Breast epithelium (tissue), 3 donors: Measurements from ENCODE around the gene TAMALIN.

ENCODE experiments used
- POLR2AphosphoS5 ChIP-seq, 3 donors: sonication (generic); formaldehyde crosslinking; IDR thresholded peaks; one replicate each; pipeline ENCODE4 v1.6.1; 2017; ENCODE audit warnings: antibody characterized with exemption in 3 of 3
- TF ChIP-seq, protein P1 (sequence below), 3 donors: fragments of 450-650 bp; IDR thresholded peaks; one replicate each; pipeline ENCODE4 v1.5.1; 2016 to 2017; ENCODE audit warnings: antibody characterized with exemption in 3 of 3, mild to moderate bottlenecking in 3 of 3, moderate library complexity in 3 of 3

DNA sequence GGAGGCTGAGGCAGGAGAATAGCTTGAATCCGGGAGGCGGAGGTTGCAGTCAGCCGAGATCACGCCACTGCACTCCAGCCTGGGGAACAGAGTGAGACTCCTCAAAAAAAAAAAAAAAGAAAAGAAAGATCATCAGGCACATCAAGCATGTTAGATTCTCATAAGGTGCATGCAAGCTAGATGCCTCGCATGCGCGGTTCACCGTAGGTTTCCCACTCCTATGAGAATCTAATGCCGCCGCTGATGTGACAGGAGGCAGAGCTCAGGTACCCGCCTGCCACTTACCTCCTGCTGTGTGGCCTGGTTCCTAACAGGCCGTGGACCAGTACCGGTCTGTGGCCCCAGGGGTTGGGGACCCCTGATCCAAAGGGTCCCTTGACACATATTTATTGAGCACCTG is 48.2 kb upstream of the TAMALIN start:
- TF ChIP-seq, protein P1, sequence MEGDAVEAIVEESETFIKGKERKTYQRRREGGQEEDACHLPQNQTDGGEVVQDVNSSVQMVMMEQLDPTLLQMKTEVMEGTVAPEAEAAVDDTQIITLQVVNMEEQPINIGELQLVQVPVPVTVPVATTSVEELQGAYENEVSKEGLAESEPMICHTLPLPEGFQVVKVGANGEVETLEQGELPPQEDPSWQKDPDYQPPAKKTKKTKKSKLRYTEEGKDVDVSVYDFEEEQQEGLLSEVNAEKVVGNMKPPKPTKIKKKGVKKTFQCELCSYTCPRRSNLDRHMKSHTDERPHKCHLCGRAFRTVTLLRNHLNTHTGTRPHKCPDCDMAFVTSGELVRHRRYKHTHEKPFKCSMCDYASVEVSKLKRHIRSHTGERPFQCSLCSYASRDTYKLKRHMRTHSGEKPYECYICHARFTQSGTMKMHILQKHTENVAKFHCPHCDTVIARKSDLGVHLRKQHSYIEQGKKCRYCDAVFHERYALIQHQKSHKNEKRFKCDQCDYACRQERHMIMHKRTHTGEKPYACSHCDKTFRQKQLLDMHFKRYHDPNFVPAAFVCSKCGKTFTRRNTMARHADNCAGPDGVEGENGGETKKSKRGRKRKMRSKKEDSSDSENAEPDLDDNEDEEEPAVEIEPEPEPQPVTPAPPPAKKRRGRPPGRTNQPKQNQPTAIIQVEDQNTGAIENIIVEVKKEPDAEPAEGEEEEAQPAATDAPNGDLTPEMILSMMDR (IDR thresholded peaks at IDR 0.05) = no peak
- no peak for TF ChIP-seq POLR2AphosphoS5 (IDR thresholded peaks at IDR 0.05)
